Mesodermal cell (in vitro differentiated cells): ENCODE results near the gene ADGRV1.
"Not testable (repeated sequence)": the region's sequence is repeated elsewhere in the genome, so short reads cannot be mapped to it uniquely, and the experiment has no call there.

Source experiments
- H3K27ac ChIP-seq: 2 replicates; pipeline ENCODE4 v1.7.0; 2013; ENCODE audit warnings: mild to moderate bottlenecking, low read depth, low read length, moderate library complexity; ENCODE audit not compliant: severe bottlenecking
- H3K36me3 ChIP-seq: 2 replicates; pipeline ENCODE4 v1.7.1; 2013; ENCODE audit warnings: mild to moderate bottlenecking, low read length, moderate library complexity; ENCODE audit not compliant: control insufficient read depth, insufficient read depth
- H3K4me1 ChIP-seq: one replicate; pipeline ENCODE4 v1.7.1; 2013; ENCODE audit warnings: mild to moderate bottlenecking, low read length; ENCODE audit not compliant: insufficient read depth, control insufficient read depth, poor library complexity, severe bottlenecking
- H3K4me3 ChIP-seq: 2 replicates; pipeline ENCODE4 v1.7.0; 2013; ENCODE audit warnings: low read length, control low read depth, mild to moderate bottlenecking; ENCODE audit not compliant: insufficient read depth, poor library complexity, severe bottlenecking; ENCODE audit errors: extremely low read depth
- H3K9me3 ChIP-seq: 2 replicates; pipeline ENCODE4 v1.7.1; 2013; ENCODE audit warnings: mild to moderate bottlenecking, low read length, moderate library complexity; ENCODE audit not compliant: control insufficient read depth
- WGBS, 2 experiments: methylation state at CpG; one replicate each; pipeline ENCODE4 v1.1.5; 2013; ENCODE audit warnings: missing lambda C conversion rate in 2 of 2; ENCODE audit not compliant: insufficient coverage in 2 of 2; 5-methylcytosine and 5-hydroxymethylcytosine counted together

ADGRV1 gene

DNA sequence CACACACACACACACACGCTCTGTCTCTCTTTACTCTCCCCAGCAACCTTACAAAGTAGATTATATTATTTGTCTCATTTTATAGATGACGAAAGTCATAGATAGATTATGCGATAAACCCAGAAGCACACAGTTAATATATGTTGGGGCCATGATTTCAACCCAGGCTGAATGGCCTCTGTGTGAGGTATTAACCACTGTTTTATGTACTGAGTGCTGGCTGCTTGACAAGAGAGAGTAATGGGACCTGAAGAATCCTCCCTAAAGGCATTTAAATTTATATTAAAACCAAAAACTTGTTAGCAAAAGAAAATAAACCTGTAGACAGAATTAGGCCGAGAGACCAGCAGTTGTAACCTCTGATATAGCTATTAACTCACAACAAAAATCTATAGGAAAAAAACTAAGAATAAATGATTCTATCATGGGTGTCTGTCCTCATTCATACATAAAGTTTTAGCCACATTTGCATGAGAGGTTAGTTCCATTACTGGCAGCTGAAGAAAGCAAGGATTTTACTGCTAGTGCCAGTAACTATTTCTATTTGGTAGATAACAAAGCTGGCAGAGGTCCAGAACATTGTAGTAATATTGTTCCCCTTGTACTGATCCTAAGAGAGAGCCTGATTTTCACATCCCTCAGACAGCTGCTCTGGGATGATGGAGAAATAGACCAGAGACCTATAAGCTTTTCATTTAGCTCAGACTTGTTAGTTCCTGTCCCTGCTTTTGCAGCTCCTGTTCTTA, 250.9 kb downstream of the ADGRV1 start:
- WGBS, 2 experiments: 90 to 100% methylated on average over 2 of the region's 4 CpGs
- Histone ChIP-seq H3K27ac (no peak overlapping the region), H3K4me1 (no peaks in the 10 kb centered on the region), H3K9me3 (no peaks in the 10 kb centered on the region), H3K4me3 (no peak overlapping the region), H3K36me3 (no peaks in the 10 kb centered on the region)

GRCh38 chr5:90810211-90810610, 251.6 kb downstream of the ADGRV1 start:
- H3K4me1 ChIP-seq: no peaks in the 10 kb centered on the region
- no peak overlapping the region for H3K27ac ChIP-seq
- no peaks in the 10 kb centered on the region for H3K36me3 ChIP-seq
- no peak overlapping the region for H3K4me3 ChIP-seq
- no peaks in the 10 kb centered on the region for H3K9me3 ChIP-seq
- WGBS, 2 experiments: 94 to 100% methylated on average over 1 to 2 of the region's 4 CpGs

GRCh38 chr5:90813392-90813791, 254.8 kb downstream of the ADGRV1 start:
- H3K4me3 ChIP-seq: no peak overlapping the region
- no peaks in the 10 kb centered on the region for H3K36me3 ChIP-seq

GRCh38 chr5:90822062-90822461, 263.5 kb downstream of the ADGRV1 start:
- 91 to 100% methylated on average over 1 to 11 of the region's 26 CpGs for WGBS, 2 experiments
- H3K4me1 ChIP-seq, H3K36me3 ChIP-seq, H3K9me3 ChIP-seq, H3K27ac ChIP-seq, H3K4me3 ChIP-seq: not testable (repeated sequence)

More at GRCh38 chr5:90813392-90813791, 254.8 kb downstream of the ADGRV1 start:
- WGBS, 2 experiments: 91 to 92% methylated on average over 3 of the region's 4 CpGs
- Histone ChIP-seq H3K9me3 (no peaks in the 10 kb centered on the region), H3K4me1 (no peaks in the 10 kb centered on the region), H3K27ac (no peak overlapping the region)

- WGBS, 2 experiments: 90% methylated on average over 2 of the region's 3 CpGs; no CpG with 5 or more reads in 1 of the 2 experiments
- no peak overlapping the region for H3K27ac ChIP-seq
These were observed 265.8 kb downstream of the ADGRV1 start for GRCh38 chr5:90824436-90824835.

GRCh38 chr5:90830058-90830457, 271.5 kb downstream of the ADGRV1 start:
- Histone ChIP-seq H3K4me1 (peaks cover under 1% of the 10 kb centered on the region), H3K27ac (no peak overlapping the region), H3K36me3 (no peaks in the 10 kb centered on the region), H3K4me3 (no peak overlapping the region), H3K9me3 (no peaks in the 10 kb centered on the region)
- no CpG with 5 or more reads among the region's 3 CpGs for WGBS, 2 experiments

More at GRCh38 chr5:90824436-90824835, 265.8 kb downstream of the ADGRV1 start:
- Histone ChIP-seq H3K9me3 (no peaks in the 10 kb centered on the region), H3K4me1 (no peaks in the 10 kb centered on the region), H3K36me3 (no peaks in the 10 kb centered on the region), H3K4me3 (no peak overlapping the region)

GRCh38 chr5:90833753-90834152, 275.2 kb downstream of the ADGRV1 start:
- no CpG with 5 or more reads among the region's 2 CpGs for WGBS, 2 experiments
- H3K36me3 ChIP-seq: no peaks in the 10 kb centered on the region

DNA sequence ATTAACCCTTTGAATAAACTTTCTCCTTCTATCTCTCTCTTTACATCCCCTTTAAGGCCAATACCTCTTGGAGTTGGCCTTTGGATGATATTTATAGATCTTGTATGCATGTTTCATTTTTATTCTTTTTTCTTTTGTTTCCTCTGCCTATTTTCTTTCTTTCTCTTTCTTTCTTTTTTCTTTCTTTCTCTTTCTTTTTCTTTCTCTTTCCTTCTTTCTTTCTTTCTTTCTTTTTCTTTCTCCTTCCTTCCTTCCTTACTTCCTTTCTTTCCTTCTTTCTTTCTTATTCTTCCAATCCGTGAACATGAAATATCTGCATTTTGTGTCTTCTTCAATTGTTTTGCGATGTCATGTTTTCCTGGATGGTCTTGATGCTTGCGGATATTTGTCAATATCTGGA, 276.1 kb downstream of the ADGRV1 start:
- H3K4me1 ChIP-seq: peaks cover 5% of the 10 kb centered on the region
- H3K9me3 ChIP-seq: no peaks in the 10 kb centered on the region
- no peak overlapping the region for H3K4me3 ChIP-seq
- WGBS, 2 experiments: 93 to 100% methylated on average over 2 of the region's 3 CpGs
- H3K27ac ChIP-seq: no peak overlapping the region
- H3K36me3 ChIP-seq: no peaks in the 10 kb centered on the region

More at GRCh38 chr5:90833753-90834152, 275.2 kb downstream of the ADGRV1 start:
- H3K9me3 ChIP-seq: no peaks in the 10 kb centered on the region
- no peak overlapping the region for H3K4me3 ChIP-seq
- H3K27ac ChIP-seq: no peak overlapping the region
- H3K4me1 ChIP-seq: peaks cover 5% of the 10 kb centered on the region

DNA sequence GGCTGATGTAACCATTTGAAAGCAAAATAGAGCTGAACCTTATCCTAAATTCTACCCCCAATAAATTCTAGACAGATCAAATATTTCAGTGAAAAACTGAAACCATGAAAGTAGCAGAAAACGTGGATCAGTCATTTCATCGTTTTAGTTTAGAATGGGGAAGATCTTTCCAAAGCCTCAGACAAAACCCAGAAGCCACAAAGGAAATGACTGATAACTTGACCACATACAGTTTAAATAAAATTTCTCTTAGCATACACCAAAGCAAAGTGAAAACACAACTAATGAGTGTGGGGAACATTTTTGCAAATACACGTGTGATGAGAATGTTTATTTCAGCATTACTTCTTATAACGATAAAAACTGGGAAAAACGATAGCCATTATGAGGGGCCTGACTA, 284.8 kb downstream of the ADGRV1 start:
- whole genome bisulfite sequencing, 2 experiments: no CpG with 5 or more reads among the region's 5 CpGs
- Histone ChIP-seq H3K9me3 (no peaks in the 10 kb centered on the region), H3K4me3 (no peak overlapping the region), H3K36me3 (no peaks in the 10 kb centered on the region), H3K4me1 (no peaks in the 10 kb centered on the region), H3K27ac (no peak overlapping the region)

GRCh38 chr5:90844931-90845330, 286.3 kb downstream of the ADGRV1 start:
- H3K4me1 ChIP-seq: no peaks in the 10 kb centered on the region
- H3K27ac ChIP-seq: no peak overlapping the region
- whole genome bisulfite sequencing, 2 experiments: 87 to 100% methylated on average over 2 to 4 of the region's 5 CpGs

More at GRCh38 chr5:90844931-90845330, 286.3 kb downstream of the ADGRV1 start:
- Histone ChIP-seq H3K36me3 (no peaks in the 10 kb centered on the region), H3K9me3 (no peaks in the 10 kb centered on the region), H3K4me3 (no peak overlapping the region)
